GM12874 (cell line): ENCODE data around the gene YY1.

Experiments used
- CTCF ChIP-seq: IDR thresholded peaks from 2 replicates; pipeline ENCODE4 v1.5.1; 2011; ENCODE audit warnings: low read depth, mild to moderate bottlenecking, control low read depth, low read length, moderate library complexity; ENCODE audit not compliant: insufficient read depth

Gene YY1

GRCh38 chr14:100325231-100325632 is 86.3 kb downstream of the YY1 start:
- TF ChIP-seq CTCF = no peak

GRCh38 chr14:100325958-100326357 is 87.0 kb downstream of the YY1 start:
- TF ChIP-seq CTCF = no peak

- no peak for TF ChIP-seq CTCF
Observed at GRCh38 chr14:100327128-100327527, 88.2 kb downstream of the YY1 start.

- TF ChIP-seq CTCF = no peak
Observed at GRCh38 chr14:100328495-100329163, 89.7 kb downstream of the YY1 start.

- TF ChIP-seq CTCF = no peak
Observed at GRCh38 chr14:100329233-100330006, 90.5 kb downstream of the YY1 start.

- no peak for TF ChIP-seq CTCF
Observed at GRCh38 chr14:100330007-100330344, 91.0 kb downstream of the YY1 start.

- TF ChIP-seq CTCF = no peak
Observed at GRCh38 chr14:100330388-100330931, 91.5 kb downstream of the YY1 start.
